ENCODE measurements around the gene CEP63.

The CEP63 gene

DNA sequence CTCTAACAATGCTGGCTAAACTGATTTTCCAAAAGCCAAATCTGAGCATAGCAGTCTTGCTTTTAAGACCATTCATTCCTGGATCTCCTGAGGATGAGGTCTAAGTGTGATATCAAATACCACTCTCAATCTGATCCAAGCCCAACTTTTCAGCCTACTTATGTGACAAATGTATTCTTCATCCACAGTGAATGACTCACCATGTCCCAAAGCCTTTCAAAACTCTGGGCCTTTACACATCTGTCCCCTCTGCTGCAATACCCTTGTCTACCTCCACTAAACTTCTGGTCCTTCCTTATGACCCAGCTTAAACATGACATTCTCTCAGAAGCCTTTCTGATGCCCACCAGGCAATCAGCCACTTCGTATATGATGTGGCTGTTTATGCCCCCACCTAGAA lies 4.7 kb upstream of the CEP63 start:
- no peak for TF ChIP-seq CTCF (IDR thresholded peaks at IDR 0.05; ENCODE audit: control extremely low read depth, extremely low read depth, low read depth, missing control alignments)
- ChIA-PET CTCF (interaction anchor here (1.2 to 9.6 kb wide), 5 partner anchors 10 to 1754 kb away, joined by 3 to 154 read pairs (median 5); no protein-coding TSS in a partner anchor), POLR2A (no interaction called here)
- DNase-seq (ENCODE audit: extremely low spot score) = no peak

GRCh38 chr3:134482622-134483021 lies 3.2 kb upstream of the CEP63 start:
- no peak for TF ChIP-seq CTCF (IDR thresholded peaks at IDR 0.05; ENCODE audit: control extremely low read depth, extremely low read depth, low read depth, missing control alignments)
- ChIA-PET CTCF (interaction anchor here (0.9 to 6.5 kb wide), 10 partner anchors 8 to 276 kb away, joined by 3 to 96 read pairs (median 4); no protein-coding TSS in a partner anchor), POLR2A (no interaction called here)
- DNase-seq (ENCODE audit: extremely low spot score) = no peak

DNA sequence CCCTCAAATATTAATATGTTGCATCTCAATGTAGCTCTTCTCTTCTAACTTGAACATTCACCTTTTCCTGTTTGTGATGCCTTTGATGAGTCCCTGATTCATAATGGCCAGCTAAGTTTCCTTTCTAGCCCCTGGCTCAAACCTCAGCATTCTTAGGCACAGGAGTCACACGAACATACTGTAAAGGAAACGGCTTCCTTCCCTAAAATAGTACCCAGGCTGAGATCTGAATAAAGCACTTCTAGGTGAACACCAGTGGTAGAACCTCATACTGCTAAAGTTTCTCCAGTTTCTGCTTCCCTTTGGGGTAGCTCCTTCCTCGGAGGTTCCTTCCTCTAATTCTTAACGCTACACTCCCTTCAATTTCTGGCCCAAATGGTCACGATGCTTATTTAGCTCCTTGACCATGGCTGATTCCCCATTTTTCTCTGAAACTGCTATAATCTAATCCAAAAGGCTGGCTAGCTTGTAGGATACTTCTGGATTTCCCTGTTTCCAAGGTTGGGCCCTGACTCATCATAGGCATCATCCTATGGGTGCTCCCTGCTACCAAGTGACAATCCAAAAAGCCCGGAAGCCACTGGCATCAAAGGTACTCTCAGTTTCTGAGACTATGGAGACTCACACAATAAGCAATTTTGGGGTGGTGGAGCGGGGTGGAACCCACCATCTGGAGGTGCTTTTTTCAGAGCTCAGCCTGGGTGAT lies 2.5 kb upstream of the CEP63 start:
- TF ChIP-seq CTCF (IDR thresholded peaks at IDR 0.05; ENCODE audit: control extremely low read depth, extremely low read depth, low read depth, missing control alignments) = no peak
- DNase-seq (ENCODE audit: extremely low spot score) = no peak
- POLR2A ChIA-PET = interaction anchor here (0.5 kb wide), 1 partner anchor 175 kb away, joined by 5 read pairs; no protein-coding TSS in a partner anchor
- CTCF ChIA-PET = interaction anchor here (0.7 to 6.5 kb wide), 10 partner anchors 8 to 272 kb away, joined by 3 to 96 read pairs (median 4); no protein-coding TSS in a partner anchor

GRCh38 chr3:134485075-134485717 lies 661 bp upstream of the CEP63 start:
- CTCF ChIA-PET = interaction anchor here (1.4 to 6.5 kb wide), 5 partner anchors 9 to 177 kb away, joined by 3 to 96 read pairs (median 5); partner anchors contain the start of gene AMOTL2
- no peak for DNase-seq (ENCODE audit: extremely low spot score)
- no peak for TF ChIP-seq CTCF (IDR thresholded peaks at IDR 0.05; ENCODE audit: control extremely low read depth, extremely low read depth, low read depth, missing control alignments)
- POLR2A ChIA-PET = interaction anchor here (1.1 kb wide), 1 partner anchor 43 kb away, joined by 3 read pairs; no protein-coding TSS in a partner anchor

GRCh38 chr3:134486577-134487041 lies 752 bp downstream of the CEP63 start:
- no peak for DNase-seq (ENCODE audit: extremely low spot score)
- POLR2A ChIA-PET = interaction anchor here (0.7 kb wide), 1 partner anchor 9 kb away, joined by 3 read pairs; no protein-coding TSS in a partner anchor
- TF ChIP-seq CTCF (IDR thresholded peaks at IDR 0.05; ENCODE audit: control extremely low read depth, extremely low read depth, low read depth, missing control alignments) = no peak
- CTCF ChIA-PET = interaction anchor here (1.4 to 6.5 kb wide), 3 partner anchors 12 to 177 kb away, joined by 3 to 96 read pairs (median 3); partner anchors contain the start of gene AMOTL2

DNA sequence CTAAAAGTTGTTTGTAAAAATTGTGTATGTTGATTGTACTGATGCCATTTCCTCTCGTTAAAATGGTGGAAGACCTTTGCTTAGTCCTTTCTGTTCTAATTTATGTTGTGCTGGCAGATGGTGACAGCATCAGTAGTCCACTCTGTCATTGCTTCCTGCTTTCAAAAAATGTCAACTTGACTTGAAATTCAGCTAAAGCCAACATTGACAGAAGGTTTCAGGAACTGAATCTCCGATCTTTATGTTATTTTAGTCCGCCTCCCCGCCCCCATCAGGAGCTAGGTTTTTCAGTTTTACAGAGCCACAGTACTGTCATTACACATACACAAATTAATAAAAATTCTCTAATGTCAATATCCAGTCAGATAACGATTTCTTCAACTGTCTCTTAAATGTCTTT lies 1.5 kb downstream of the CEP63 start:
- peak; percentile 52 for DNase-seq (ENCODE audit: extremely low spot score)
- ChIA-PET POLR2A (interaction anchor here (1.1 kb wide), 1 partner anchor 915 kb away, joined by 5 read pairs; no protein-coding TSS in a partner anchor), CTCF (interaction anchor here (0.8 to 6.5 kb wide), 7 partner anchors 9 to 1761 kb away, joined by 3 to 96 read pairs (median 3); no protein-coding TSS in a partner anchor)
- TF ChIP-seq CTCF (IDR thresholded peaks at IDR 0.05; ENCODE audit: control extremely low read depth, extremely low read depth, low read depth, missing control alignments) = no peak
